Gastrocnemius medialis (tissue), 4 donors: ENCODE results near the gene RNF41.

ENCODE experiments used
- POLR2A ChIP-seq, 2 donors: fragments of 450-650 bp; IDR thresholded peaks; one replicate each; pipeline ENCODE4 v1.6.1; 2017; ENCODE audit warnings: antibody characterized with exemption in 2 of 2, mild to moderate bottlenecking in 2 of 2, moderate library complexity in 2 of 2
- TF ChIP-seq, protein P1 (sequence below), 5 experiments: fragments of 450-650 bp in 3 of 5; fragments of 200-600 bp in 2 of 5; sonication (generic) in 2 of 5; IDR thresholded peaks in 4 of 5; conservative IDR thresholded peaks in 1 of 5; 1 replicate in 4 of 5; 2 replicates in 1 of 5; pipeline ENCODE4 v1.5.1; 2016 to 2019; ENCODE audit warnings: antibody characterized with exemption in 5 of 5, mild to moderate bottlenecking in 3 of 5, moderate library complexity in 3 of 5

DNA sequence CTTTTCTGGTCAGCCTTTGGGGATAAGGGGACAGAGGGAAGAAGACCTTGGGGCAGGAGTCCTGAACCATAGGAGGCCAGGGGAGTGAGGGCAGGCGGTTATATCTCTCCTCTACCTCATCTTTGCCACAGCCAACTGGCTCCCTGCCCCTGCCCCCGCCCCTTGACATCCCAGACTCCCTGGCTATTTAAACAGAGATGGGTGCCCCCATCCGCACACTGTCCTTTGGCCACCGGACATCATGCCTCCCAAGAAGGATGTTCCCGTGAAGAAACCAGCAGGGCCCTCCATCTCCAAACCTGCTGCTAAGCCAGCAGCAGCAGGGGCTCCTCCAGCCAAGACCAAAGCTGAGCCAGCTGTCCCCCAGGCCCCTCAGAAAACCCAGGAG, 68.0 kb downstream of the RNF41 start:
- TF ChIP-seq, protein P1, sequence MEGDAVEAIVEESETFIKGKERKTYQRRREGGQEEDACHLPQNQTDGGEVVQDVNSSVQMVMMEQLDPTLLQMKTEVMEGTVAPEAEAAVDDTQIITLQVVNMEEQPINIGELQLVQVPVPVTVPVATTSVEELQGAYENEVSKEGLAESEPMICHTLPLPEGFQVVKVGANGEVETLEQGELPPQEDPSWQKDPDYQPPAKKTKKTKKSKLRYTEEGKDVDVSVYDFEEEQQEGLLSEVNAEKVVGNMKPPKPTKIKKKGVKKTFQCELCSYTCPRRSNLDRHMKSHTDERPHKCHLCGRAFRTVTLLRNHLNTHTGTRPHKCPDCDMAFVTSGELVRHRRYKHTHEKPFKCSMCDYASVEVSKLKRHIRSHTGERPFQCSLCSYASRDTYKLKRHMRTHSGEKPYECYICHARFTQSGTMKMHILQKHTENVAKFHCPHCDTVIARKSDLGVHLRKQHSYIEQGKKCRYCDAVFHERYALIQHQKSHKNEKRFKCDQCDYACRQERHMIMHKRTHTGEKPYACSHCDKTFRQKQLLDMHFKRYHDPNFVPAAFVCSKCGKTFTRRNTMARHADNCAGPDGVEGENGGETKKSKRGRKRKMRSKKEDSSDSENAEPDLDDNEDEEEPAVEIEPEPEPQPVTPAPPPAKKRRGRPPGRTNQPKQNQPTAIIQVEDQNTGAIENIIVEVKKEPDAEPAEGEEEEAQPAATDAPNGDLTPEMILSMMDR (IDR thresholded peaks at IDR 0.05 in 4 of 5, conservative IDR thresholded peaks at IDR 0.05 in 1 of 5), result no peak
- TF ChIP-seq POLR2A (IDR thresholded peaks at IDR 0.05), result no peak
